NB4 (cell line): ENCODE measurements around the gene GCLC.

ENCODE experiments used
- DNase-seq: peaks from one replicate; pipeline ENCODE4 v3.0.0; 2010; ENCODE audit warnings: low read depth
- H3K4me3 ChIP-seq: one replicate; pipeline ENCODE4 v1.5.1; 2011; ENCODE audit warnings: mild to moderate bottlenecking, low read depth, low read length, moderate library complexity
- MYC ChIP-seq: IDR thresholded peaks from 2 replicates; pipeline ENCODE4 v1.6.1; 2011; ENCODE audit warnings: low read depth, low read length
- POLR2A ChIP-seq: IDR thresholded peaks from 2 replicates; pipeline ENCODE4 v1.6.1; 2011; ENCODE audit warnings: mild to moderate bottlenecking; ENCODE audit not compliant: insufficient read length; ENCODE audit errors: extremely low read depth
- TF ChIP-seq, protein P1 (sequence below): IDR thresholded peaks from 2 replicates; pipeline ENCODE4 v1.6.1; 2011; ENCODE audit warnings: low read depth, low read length
- TF ChIP-seq, protein P2 (sequence below): IDR thresholded peaks from one replicate; pipeline ENCODE4 v1.5.1; 2012; ENCODE audit warnings: low read depth, low read length

The GCLC gene

DNA sequence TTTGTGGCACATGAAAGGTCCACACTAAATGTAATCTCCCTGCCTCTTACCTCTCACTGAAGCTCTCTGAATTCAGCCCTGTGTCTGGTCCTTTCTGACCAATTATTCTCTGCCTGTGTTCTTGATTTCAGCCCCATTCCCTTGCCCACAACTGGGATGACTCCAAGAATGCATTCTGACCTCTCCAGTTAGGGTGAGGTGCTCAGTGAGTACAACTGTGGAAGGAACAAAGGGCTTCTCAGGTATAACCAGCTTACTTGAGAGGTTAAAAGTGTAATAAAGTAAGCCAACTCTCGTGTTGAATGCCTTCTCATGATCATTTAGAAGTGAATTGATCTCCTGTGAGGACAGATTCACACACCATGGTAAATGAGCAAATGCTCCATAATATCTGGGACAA lies 88.1 kb downstream of the GCLC start:
- TF ChIP-seq, protein P1, sequence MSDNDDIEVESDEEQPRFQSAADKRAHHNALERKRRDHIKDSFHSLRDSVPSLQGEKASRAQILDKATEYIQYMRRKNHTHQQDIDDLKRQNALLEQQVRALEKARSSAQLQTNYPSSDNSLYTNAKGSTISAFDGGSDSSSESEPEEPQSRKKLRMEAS = no peak
- TF ChIP-seq POLR2A = no peak
- no peak for TF ChIP-seq MYC
- TF ChIP-seq, protein P2, sequence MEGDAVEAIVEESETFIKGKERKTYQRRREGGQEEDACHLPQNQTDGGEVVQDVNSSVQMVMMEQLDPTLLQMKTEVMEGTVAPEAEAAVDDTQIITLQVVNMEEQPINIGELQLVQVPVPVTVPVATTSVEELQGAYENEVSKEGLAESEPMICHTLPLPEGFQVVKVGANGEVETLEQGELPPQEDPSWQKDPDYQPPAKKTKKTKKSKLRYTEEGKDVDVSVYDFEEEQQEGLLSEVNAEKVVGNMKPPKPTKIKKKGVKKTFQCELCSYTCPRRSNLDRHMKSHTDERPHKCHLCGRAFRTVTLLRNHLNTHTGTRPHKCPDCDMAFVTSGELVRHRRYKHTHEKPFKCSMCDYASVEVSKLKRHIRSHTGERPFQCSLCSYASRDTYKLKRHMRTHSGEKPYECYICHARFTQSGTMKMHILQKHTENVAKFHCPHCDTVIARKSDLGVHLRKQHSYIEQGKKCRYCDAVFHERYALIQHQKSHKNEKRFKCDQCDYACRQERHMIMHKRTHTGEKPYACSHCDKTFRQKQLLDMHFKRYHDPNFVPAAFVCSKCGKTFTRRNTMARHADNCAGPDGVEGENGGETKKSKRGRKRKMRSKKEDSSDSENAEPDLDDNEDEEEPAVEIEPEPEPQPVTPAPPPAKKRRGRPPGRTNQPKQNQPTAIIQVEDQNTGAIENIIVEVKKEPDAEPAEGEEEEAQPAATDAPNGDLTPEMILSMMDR = no peak
- H3K4me3 ChIP-seq = no peak overlapping the region
- no peak for DNase-seq

DNA sequence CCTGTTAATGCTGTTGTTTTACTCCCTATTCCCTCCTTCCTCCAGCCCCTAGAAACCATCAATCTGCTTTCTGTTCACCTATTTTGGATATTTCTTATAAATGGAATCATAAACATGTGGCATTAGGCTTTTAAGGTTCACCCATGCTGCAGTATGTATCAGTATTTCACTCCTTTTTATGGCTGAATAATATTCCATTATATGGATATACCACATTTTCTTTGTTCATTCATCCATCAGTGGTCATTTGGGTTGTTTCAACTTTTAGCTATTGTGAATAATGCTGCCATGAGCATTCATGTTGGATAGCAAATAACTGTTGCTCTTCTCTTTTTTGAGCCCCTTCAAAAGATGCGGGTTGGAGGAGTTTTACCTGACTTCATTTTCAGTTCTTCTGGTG lies 89.2 kb downstream of the GCLC start:
- H3K4me3 ChIP-seq = no peak overlapping the region
- DNase-seq = no peak
- TF ChIP-seq, protein P1 = no peak
- no peak for TF ChIP-seq POLR2A
- TF ChIP-seq, protein P2 = no peak
- TF ChIP-seq MYC = no peak

DNA sequence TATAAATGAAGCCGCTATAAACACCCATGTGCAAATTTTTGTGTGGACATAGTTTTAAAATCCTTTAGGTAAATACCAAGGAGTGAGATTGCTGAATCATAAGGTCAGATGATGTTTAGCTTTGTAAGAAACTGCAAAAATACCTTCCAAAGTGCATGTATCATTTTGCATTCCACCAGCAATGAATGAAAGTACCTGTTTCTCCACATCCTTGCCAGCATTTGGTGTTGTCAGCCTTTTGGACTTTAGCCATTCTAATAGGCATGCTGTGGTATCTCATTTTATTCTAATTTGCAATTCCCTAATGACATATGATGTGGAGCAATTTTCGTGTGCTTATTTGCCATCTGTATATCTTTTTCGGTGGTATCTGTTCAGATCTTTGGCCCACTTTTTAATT lies 93.7 kb downstream of the GCLC start:
- H3K4me3 ChIP-seq = no peak overlapping the region
- no peak for DNase-seq
- TF ChIP-seq, protein P1 = no peak
- TF ChIP-seq MYC = no peak
- TF ChIP-seq, protein P2 = no peak

DNA sequence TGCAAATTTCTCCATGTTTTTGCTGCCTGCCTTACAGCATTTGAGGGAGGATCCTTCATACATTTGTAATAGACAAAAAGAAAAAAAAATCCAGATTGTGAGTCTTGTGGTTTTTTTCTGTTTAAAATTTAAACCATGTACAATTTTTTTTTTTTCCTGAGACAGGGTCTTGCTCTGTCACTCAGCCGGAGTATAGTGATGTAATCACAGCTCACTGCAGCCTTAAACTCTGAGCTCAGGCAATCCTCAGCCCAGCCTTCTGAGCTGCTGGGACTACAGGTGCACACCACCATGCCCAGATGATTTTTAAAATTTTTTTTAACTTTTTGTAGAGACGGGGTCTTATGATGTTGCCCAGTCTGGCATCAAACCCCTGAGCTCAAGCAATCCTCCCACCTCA lies 97.0 kb downstream of the GCLC start:
- no peak for DNase-seq
- TF ChIP-seq, protein P2 = no peak
- TF ChIP-seq MYC (no peak), POLR2A (no peak)
- TF ChIP-seq, protein P1 = no peak
- no peak overlapping the region for H3K4me3 ChIP-seq
